ENCODE results near the gene RASA3. TPM values are rescaled to one million over a fixed set of nuclear protein-coding genes. Genes with fewer than 3 reads are reported as not detected.

The RASA3 gene
- polyA plus RNA-seq, 3 donors: 9.0 to 32.6 (median 16.6) TPM

- Histone ChIP-seq H3K36me3 (replicated peaks in 1 of 2; ENCODE audit: control insufficient read depth in 1 of 2, insufficient read depth in 2 of 2, low read length in 2 of 2) (no peaks in the 10 kb centered on the region), H3K27ac (ENCODE audit: low read depth in 1 of 2, low read length in 2 of 2) (no peak overlapping the region), H3K4me2 (replicated peaks; ENCODE audit: extremely low read depth, low read length, poor library complexity, severe bottlenecking) (no peak overlapping the region), H3K4me1 (ENCODE audit: control insufficient read depth in 1 of 2, insufficient read depth in 2 of 2, low read length in 2 of 2) (no peaks in the 10 kb centered on the region), H3K79me2 (ENCODE audit: insufficient read depth, low read length) (no peaks in the 10 kb centered on the region), H4K20me1 (ENCODE audit: insufficient read depth, low read length) (no peaks in the 10 kb centered on the region), H3K27me3 (ENCODE audit: control insufficient read depth in 2 of 2, insufficient read depth in 2 of 2, low read length in 2 of 2) (peaks cover 0 to 4% of the 10 kb centered on the region in 2 donors), H2AFZ (ENCODE audit: insufficient read depth, low read depth, low read length, poor library complexity, severe bottlenecking) (no peak overlapping the region), H3K9me3 (replicated peaks in 1 of 2; ENCODE audit: control insufficient read depth in 1 of 2, insufficient read depth in 1 of 2, low read length in 2 of 2) (no peaks in the 10 kb centered on the region), H3K4me3 (replicated peaks in 1 of 3; ENCODE audit: low read depth in 2 of 3, low read length in 3 of 3) (no peak overlapping the region), H3K9ac (ENCODE audit: insufficient read depth, low read length, poor library complexity, severe bottlenecking) (no peak overlapping the region)
- Mint-ChIP-seq H3K4me3 (no peak overlapping the region), H3K36me3 (no peaks in the 10 kb centered on the region), H3K27ac (no peak overlapping the region), H3K27me3 (ENCODE audit: low read depth in 3 of 3) (peaks cover 7 to 38% (median 12%) of the 10 kb centered on the region in 3 donors), H3K9me3 (no peaks in the 10 kb centered on the region), H3K4me1 (no peaks in the 10 kb centered on the region)
- WGBS (ENCODE audit: insufficient coverage): 74% methylated on average over 10 of the region's 16 CpGs
- TF ChIP-seq, protein P1, sequence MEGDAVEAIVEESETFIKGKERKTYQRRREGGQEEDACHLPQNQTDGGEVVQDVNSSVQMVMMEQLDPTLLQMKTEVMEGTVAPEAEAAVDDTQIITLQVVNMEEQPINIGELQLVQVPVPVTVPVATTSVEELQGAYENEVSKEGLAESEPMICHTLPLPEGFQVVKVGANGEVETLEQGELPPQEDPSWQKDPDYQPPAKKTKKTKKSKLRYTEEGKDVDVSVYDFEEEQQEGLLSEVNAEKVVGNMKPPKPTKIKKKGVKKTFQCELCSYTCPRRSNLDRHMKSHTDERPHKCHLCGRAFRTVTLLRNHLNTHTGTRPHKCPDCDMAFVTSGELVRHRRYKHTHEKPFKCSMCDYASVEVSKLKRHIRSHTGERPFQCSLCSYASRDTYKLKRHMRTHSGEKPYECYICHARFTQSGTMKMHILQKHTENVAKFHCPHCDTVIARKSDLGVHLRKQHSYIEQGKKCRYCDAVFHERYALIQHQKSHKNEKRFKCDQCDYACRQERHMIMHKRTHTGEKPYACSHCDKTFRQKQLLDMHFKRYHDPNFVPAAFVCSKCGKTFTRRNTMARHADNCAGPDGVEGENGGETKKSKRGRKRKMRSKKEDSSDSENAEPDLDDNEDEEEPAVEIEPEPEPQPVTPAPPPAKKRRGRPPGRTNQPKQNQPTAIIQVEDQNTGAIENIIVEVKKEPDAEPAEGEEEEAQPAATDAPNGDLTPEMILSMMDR (IDR thresholded peaks at IDR 0.05): no peak
- intact Hi-C loops (cut with micrococcal nuclease): no loop called here
- no peak for DNase-seq
Observed at GRCh38 chr13:113939944-113940297, 192.5 kb downstream of the RASA3 start.

GRCh38 chr13:113939129-113939943 lies 193.1 kb downstream of the RASA3 start:
- Mint-ChIP-seq H3K27ac (no peak overlapping the region), H3K4me1 (no peaks in the 10 kb centered on the region), H3K9me3 (no peaks in the 10 kb centered on the region), H3K36me3 (no peaks in the 10 kb centered on the region), H3K4me3 (no peak overlapping the region), H3K27me3 (ENCODE audit: low read depth in 3 of 3) (peaks cover 6 to 43% (median 12%) of the 10 kb centered on the region in 3 donors)
- TF ChIP-seq, protein P1 (IDR thresholded peaks at IDR 0.05): no peak
- no peak for DNase-seq
- H3K4me2 ChIP-seq (replicated peaks; ENCODE audit: extremely low read depth, low read length, poor library complexity, severe bottlenecking): no peak overlapping the region
- peaks cover 0 to 8% of the 10 kb centered on the region in 2 donors for H3K27me3 ChIP-seq (ENCODE audit: control insufficient read depth in 2 of 2, insufficient read depth in 2 of 2, low read length in 2 of 2)
- no peak overlapping the region for H2AFZ ChIP-seq (ENCODE audit: insufficient read depth, low read depth, low read length, poor library complexity, severe bottlenecking)
- no peaks in the 10 kb centered on the region for H3K4me1 ChIP-seq (ENCODE audit: control insufficient read depth in 1 of 2, insufficient read depth in 2 of 2, low read length in 2 of 2)
- H4K20me1 ChIP-seq (ENCODE audit: insufficient read depth, low read length): no peaks in the 10 kb centered on the region
- no peaks in the 10 kb centered on the region for H3K9me3 ChIP-seq (replicated peaks in 1 of 2; ENCODE audit: control insufficient read depth in 1 of 2, insufficient read depth in 1 of 2, low read length in 2 of 2)
- no peak overlapping the region for H3K4me3 ChIP-seq (replicated peaks in 1 of 3; ENCODE audit: low read depth in 2 of 3, low read length in 3 of 3)
- no peaks in the 10 kb centered on the region for H3K36me3 ChIP-seq (replicated peaks in 1 of 2; ENCODE audit: control insufficient read depth in 1 of 2, insufficient read depth in 2 of 2, low read length in 2 of 2)
- 87% methylated on average over 27 of the region's 28 CpGs for WGBS (ENCODE audit: insufficient coverage)
- H3K9ac ChIP-seq (ENCODE audit: insufficient read depth, low read length, poor library complexity, severe bottlenecking): no peak overlapping the region
- intact Hi-C loops (cut with micrococcal nuclease): no loop called here
- H3K27ac ChIP-seq (ENCODE audit: low read depth in 1 of 2, low read length in 2 of 2): no peak overlapping the region
- H3K79me2 ChIP-seq (ENCODE audit: insufficient read depth, low read length): no peaks in the 10 kb centered on the region
